HepG2 (cell line): Measurements from ENCODE around the gene SEC24D. TPM values are rescaled to one million over a fixed set of nuclear protein-coding genes. Genes with fewer than 3 reads are reported as not detected.

Source experiments
- ATAC-seq: fragments of 200-7000 bp; cut with Tn5 transposase; 3 replicates; pipeline ENCODE4 v1.9.1; 2020; ENCODE audit warnings: mild to moderate bottlenecking, moderate library complexity
- BruUV-seq: library from RNA; stranded (reverse); fragments of 400-500 nt; replicated peaks from 2 replicates; lab custom pipeline; 2021; lab: Mats Ljungman, UMichigan
- CTCF ChIA-PET: fragments of 300-600 bp; formaldehyde crosslinking; extraction: SDS; loops from one replicate; lab custom pipeline; 2021; ENCODE audit warnings: low total read pairs, inconsistent platforms, low intra/inter-chr PET ratio; lab: Yijun Ruan, JAX
- POLR2A ChIA-PET: fragments of 350-600 bp; sonication (Branson Sonifier 250); formaldehyde crosslinking; loops from one replicate; lab custom pipeline; 2020; ENCODE audit warnings: antibody characterized with exemption, inconsistent platforms; lab: Yijun Ruan, JAX
- DNase-seq: peaks from one replicate; pipeline ENCODE4 v3.0.0-alpha.2; 2015; ENCODE audit warnings: low spot score
- FAIRE-seq: peaks from 3 replicates; lab custom pipeline; 2011; peaks lifted over from hg19 to GRCh38; lab: Jason Lieb, UNC
- H2AFZ ChIP-seq: one replicate; pipeline ENCODE4 v1.6.1; 2011; ENCODE audit warnings: low read length, inconsistent platforms
- H3K27ac ChIP-seq: fragments of 300-600 bp; 3 replicates; pipeline ENCODE4 v1.8.0; 2011; ENCODE audit warnings: mixed run types, mild to moderate bottlenecking, mixed read lengths, low read length, inconsistent platforms; ENCODE audit not compliant: insufficient read depth; ENCODE audit errors: extremely low read length
- H3K27me3 ChIP-seq, 2 experiments: fragments of 200-600 bp in 1 of 2; 2 replicates in 1 of 2; 3 replicates in 1 of 2; pipeline versions ENCODE4 v1.6.0 to v1.8.0; 2011; ENCODE audit warnings: low read length in 2 of 2, mild to moderate bottlenecking in 2 of 2, moderate library complexity in 2 of 2, inconsistent platforms in 1 of 2; ENCODE audit not compliant: insufficient read depth in 2 of 2, control insufficient read depth in 1 of 2
- H3K36me3 ChIP-seq, 2 experiments: fragments of 200-600 bp in 1 of 2; replicated peaks in 1 of 2; 2 replicates in 1 of 2; 3 replicates in 1 of 2; pipeline versions ENCODE4 v1.5.1 to v1.8.0; 2011; ENCODE audit warnings: low read length in 2 of 2, inconsistent platforms in 1 of 2; ENCODE audit not compliant: insufficient read depth in 2 of 2, control insufficient read depth in 1 of 2
- H3K4me1 ChIP-seq: 2 replicates; pipeline ENCODE4 v1.5.1; 2012; ENCODE audit warnings: low read length, inconsistent platforms; ENCODE audit not compliant: insufficient read depth
- H3K4me2 ChIP-seq: 2 replicates; pipeline ENCODE4 v1.6.0; 2011; ENCODE audit warnings: low read depth, low read length, inconsistent platforms
- H3K4me3 ChIP-seq, 3 experiments: fragments of 200-600 bp in 1 of 3; sonication (generic), shearing (Covaris generic) in 1 of 3; replicated peaks in 1 of 3; 2 replicates each; pipeline ENCODE4 v1.5.1; 2011 to 2016; ENCODE audit warnings: low read length in 3 of 3, inconsistent platforms in 2 of 3, low read depth in 2 of 3, mild to moderate bottlenecking in 2 of 3, control low read depth in 1 of 3, mixed read lengths in 1 of 3; ENCODE audit not compliant: insufficient read depth in 1 of 3
- H3K79me2 ChIP-seq: one replicate; pipeline ENCODE4 v1.6.1; 2011; ENCODE audit warnings: low read length, inconsistent platforms; ENCODE audit not compliant: insufficient read depth
- H3K9ac ChIP-seq: 2 replicates; pipeline ENCODE4 v1.6.0; 2011; ENCODE audit warnings: mild to moderate bottlenecking, low read depth, low read length, inconsistent platforms; ENCODE audit not compliant: insufficient read depth
- H3K9me3 ChIP-seq: 2 replicates; pipeline ENCODE4 v1.5.1; 2012; ENCODE audit warnings: mild to moderate bottlenecking, low read length
- H4K20me1 ChIP-seq: 2 replicates; pipeline ENCODE4 v1.6.0; 2011; ENCODE audit warnings: inconsistent platforms, mild to moderate bottlenecking, low read length, moderate library complexity; ENCODE audit not compliant: insufficient read depth
- ATF6 ChIP-seq: sonication (generic); formaldehyde crosslinking; conservative IDR thresholded peaks from 2 replicates; pipeline ENCODE4 v1.4.0; 2020; ENCODE audit warnings: missing genetic modification reagents
- RAD51 ChIP-seq: fragments of 450-650 bp; IDR thresholded peaks from 2 replicates; pipeline ENCODE4 v1.6.1; 2016; ENCODE audit warnings: borderline replicate concordance
- SAFB2 ChIP-seq: sonication (generic); formaldehyde crosslinking; IDR thresholded peaks from 2 replicates; pipeline ENCODE4 v1.5.1; 2020; ENCODE audit warnings: missing genetic modification reagents, low read depth, mild to moderate bottlenecking, borderline replicate concordance
- SAP130 ChIP-seq: IDR thresholded peaks from 2 replicates; pipeline ENCODE4 v1.6.1; 2016; ENCODE audit warnings: low read depth
- SNAPC4 ChIP-seq: sonication (generic); formaldehyde crosslinking; IDR thresholded peaks from 2 replicates; pipeline ENCODE4 v1.4.0; 2020; ENCODE audit warnings: mild to moderate bottlenecking, missing genetic modification reagents
- ZNF136 ChIP-seq: sonication (generic); formaldehyde crosslinking; IDR thresholded peaks from 2 replicates; pipeline ENCODE4 v1.8.1; 2022; ENCODE audit warnings: low read depth, mild to moderate bottlenecking, moderate library complexity, missing genetic modification reagents
- ZNF446 ChIP-seq: sonication (generic); formaldehyde crosslinking; IDR thresholded peaks from 2 replicates; pipeline ENCODE4 v1.5.0; 2020; ENCODE audit warnings: mild to moderate bottlenecking, missing genetic modification reagents
- whole genome bisulfite sequencing: methylation state at CpG from one replicate; pipeline ENCODE4 v1.1.6; 2017; ENCODE audit warnings: low lambda C conversion rate; 5-methylcytosine and 5-hydroxymethylcytosine counted together
- in situ Hi-C: cut with HindIII; loops from 2 replicates; pipeline ENCODE4 v1.10.0; 2017; ENCODE audit warnings: low pct_unique_long_range_greater_than_20kb; ENCODE audit not compliant: extremely low pct_ligation_motif_present
- intact Hi-C: fragments of 100-400 bp; cut with micrococcal nuclease; formaldehyde crosslinking; loops from one replicate; pipeline ENCODE4 v1.10.0; 2022; ENCODE audit not compliant: unreplicated experiment
- polyA plus RNA-seq, 8 experiments: library from polyadenylated mRNA; depleted of rRNA in 3 of 8; stranded (reverse) in 7 of 8; unstranded in 1 of 8; fragments of >200 nt; fragmentation: Illumina TruSeq in 4 of 8; extraction: Trizol in 4 of 8; gene quantifications; 2 replicates each; pipeline versions ENCODE4 v1.2.1 to v1.2.3, GENCODE V29; 2011 to 2016; ENCODE audit warnings: low read depth in 4 of 8, missing spikeins in 1 of 8, mixed read lengths in 1 of 8; ENCODE audit not compliant: insufficient read depth in 1 of 8
- total RNA-seq, 5 experiments: library from RNA; depleted of rRNA; stranded (reverse); fragments of >200 nt; fragmentation: Illumina TruSeq; extraction: Trizol; gene quantifications; 2 replicates each; pipeline ENCODE4 v1.2.3, GENCODE V29; 2016; ENCODE audit warnings: low read depth in 1 of 5
- TF ChIP-seq, protein P1 (sequence below): sonication (generic); formaldehyde crosslinking; IDR thresholded peaks from 2 replicates; pipeline ENCODE4 v1.4.0; 2020; ENCODE audit warnings: mild to moderate bottlenecking, missing genetic modification reagents

SEC24D gene
- total and polyA plus RNA-seq, 2 of the 13 experiments (the other 11 are each of a cell fraction or from before 2014, with no cell fraction given): 30.0 to 51.1 TPM

DNA sequence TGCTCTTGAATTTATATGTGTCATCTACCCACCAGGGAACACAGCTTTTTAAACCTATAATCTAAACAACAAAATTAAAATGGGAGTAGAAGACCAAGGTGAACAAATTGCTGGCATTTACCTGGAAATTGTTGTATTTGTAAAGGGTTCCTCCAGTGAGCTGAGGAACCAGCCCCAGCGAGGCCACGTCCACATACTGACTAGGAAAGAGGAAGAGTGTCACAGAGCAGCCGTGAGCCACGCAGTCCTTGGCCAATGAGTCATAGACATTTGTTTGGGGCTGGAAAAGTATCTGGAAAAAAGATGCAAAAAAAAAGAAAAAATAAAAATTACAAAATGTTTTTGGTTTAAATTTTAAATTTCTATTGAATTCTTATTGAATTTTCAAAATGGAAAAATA, 92.1 kb downstream of the SEC24D start:
- no peaks in the 10 kb centered on the region; a peak in 1 of 5 replicates for H3K27me3 ChIP-seq
- no peaks in the 10 kb centered on the region; the same call in 1 of the 2 replicates for H4K20me1 ChIP-seq
- no peak overlapping the region for H2AFZ ChIP-seq
- ChIA-PET CTCF (no interaction called here), POLR2A (no interaction called here)
- intact Hi-C loops (no loop called here), in situ Hi-C loops (no loop called here)
- no peak overlapping the region for H3K4me2 ChIP-seq
- WGBS: 98% methylated on average over 4 of the region's 4 CpGs
- H3K4me1 ChIP-seq: 0 out of 2 replicates have a peak, but pooled peaks cover 6% of the 10 kb centered on the region
- H3K9ac ChIP-seq: no peak overlapping the region
- no peak overlapping the region for H3K27ac ChIP-seq
- ATAC-seq: no peak
- no peak for FAIRE-seq
- H3K79me2 ChIP-seq: no peaks in the 10 kb centered on the region
- H3K4me3 ChIP-seq: no peak overlapping the region
- no peak for DNase-seq
- H3K9me3 ChIP-seq: no peaks in the 10 kb centered on the region
- no peak for TF ChIP-seq RAD51
- TF ChIP-seq ZNF136 (CRISPR knock-in tag): no peak
- no TSS peak for BruUV-seq
- H3K36me3 ChIP-seq: peaks cover 25 to 63% of the 10 kb centered on the region in 2 experiments

GRCh38 chr4:118742050-118742449, 93.9 kb downstream of the SEC24D start:
- CTCF ChIA-PET: no interaction called here
- in situ Hi-C loops: no loop called here
- no peak for FAIRE-seq

More at GRCh38 chr4:118742050-118742449, 93.9 kb downstream of the SEC24D start:
- POLR2A ChIA-PET: no interaction called here
- intact Hi-C loops: no loop called here
- H3K4me3 ChIP-seq: no peak overlapping the region
- TF ChIP-seq SAFB2 (CRISPR knock-in tag) (no peak), SNAPC4 (CRISPR knock-in tag) (no peak), SAP130 (no peak), ATF6 (CRISPR knock-in tag) (no peak), ZNF446 (CRISPR knock-in tag) (no peak)
- TF ChIP-seq, protein P1, sequence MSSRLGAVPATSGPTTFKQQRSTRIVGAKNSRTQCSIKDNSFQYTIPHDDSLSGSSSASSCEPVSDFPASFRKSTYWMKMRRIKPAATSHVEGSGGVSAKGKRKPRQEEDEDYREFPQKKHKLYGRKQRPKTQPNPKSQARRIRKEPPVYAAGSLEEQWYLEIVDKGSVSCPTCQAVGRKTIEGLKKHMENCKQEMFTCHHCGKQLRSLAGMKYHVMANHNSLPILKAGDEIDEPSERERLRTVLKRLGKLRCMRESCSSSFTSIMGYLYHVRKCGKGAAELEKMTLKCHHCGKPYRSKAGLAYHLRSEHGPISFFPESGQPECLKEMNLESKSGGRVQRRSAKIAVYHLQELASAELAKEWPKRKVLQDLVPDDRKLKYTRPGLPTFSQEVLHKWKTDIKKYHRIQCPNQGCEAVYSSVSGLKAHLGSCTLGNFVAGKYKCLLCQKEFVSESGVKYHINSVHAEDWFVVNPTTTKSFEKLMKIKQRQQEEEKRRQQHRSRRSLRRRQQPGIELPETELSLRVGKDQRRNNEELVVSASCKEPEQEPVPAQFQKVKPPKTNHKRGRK: no peak
- no peaks in the 10 kb centered on the region for H3K27me3 ChIP-seq
- DNase-seq: no peak
- no peak overlapping the region for H2AFZ ChIP-seq
- H3K9me3 ChIP-seq: no peaks in the 10 kb centered on the region
- H3K4me1 ChIP-seq: 0 out of 2 replicates have a peak, but pooled peaks cover 6% of the 10 kb centered on the region
- H4K20me1 ChIP-seq: no peaks in the 10 kb centered on the region; the same call in 1 of the 2 replicates
- no peak overlapping the region for H3K27ac ChIP-seq
- H3K4me2 ChIP-seq: no peak overlapping the region
- no TSS peak for BruUV-seq
- no peak for ATAC-seq
- peaks cover 25 to 74% of the 10 kb centered on the region in 2 experiments for H3K36me3 ChIP-seq
- no peak overlapping the region for H3K9ac ChIP-seq
- H3K79me2 ChIP-seq: no peaks in the 10 kb centered on the region
